Adipocyte (in vitro differentiated cells): Measurements from ENCODE around the gene SORL1-AS1.

Experiments
- DNase-seq: peaks from one replicate; pipeline ENCODE4 v3.0.0-alpha.2; 2015; ENCODE audit warnings: low read depth
- H3K27me3 ChIP-seq: replicated peaks from 2 replicates; pipeline ENCODE4 v1.7.0; 2013; ENCODE audit warnings: mild to moderate bottlenecking, low read length, moderate library complexity; ENCODE audit not compliant: control insufficient read depth, insufficient read depth
- H3K36me3 ChIP-seq: 2 replicates; pipeline ENCODE4 v1.7.0; 2013; ENCODE audit warnings: low read length, mild to moderate bottlenecking, moderate library complexity; ENCODE audit not compliant: control insufficient read depth, insufficient read depth, severe bottlenecking
- H3K4me1 ChIP-seq: 2 replicates; pipeline ENCODE4 v1.7.0; 2013; ENCODE audit warnings: mild to moderate bottlenecking, low read length, moderate library complexity; ENCODE audit not compliant: control insufficient read depth, insufficient read depth
- H3K4me3 ChIP-seq: 2 replicates; pipeline ENCODE4 v1.7.0; 2013; ENCODE audit warnings: mild to moderate bottlenecking, low read length, moderate library complexity
- H3K9ac ChIP-seq: 2 replicates; pipeline ENCODE4 v1.7.0; 2013; ENCODE audit warnings: mild to moderate bottlenecking, low read length, moderate library complexity
- H3K9me3 ChIP-seq: 2 replicates; pipeline ENCODE4 v1.7.0; 2013; ENCODE audit warnings: mild to moderate bottlenecking, low read length, moderate library complexity; ENCODE audit not compliant: control insufficient read depth

The SORL1-AS1 gene

DNA sequence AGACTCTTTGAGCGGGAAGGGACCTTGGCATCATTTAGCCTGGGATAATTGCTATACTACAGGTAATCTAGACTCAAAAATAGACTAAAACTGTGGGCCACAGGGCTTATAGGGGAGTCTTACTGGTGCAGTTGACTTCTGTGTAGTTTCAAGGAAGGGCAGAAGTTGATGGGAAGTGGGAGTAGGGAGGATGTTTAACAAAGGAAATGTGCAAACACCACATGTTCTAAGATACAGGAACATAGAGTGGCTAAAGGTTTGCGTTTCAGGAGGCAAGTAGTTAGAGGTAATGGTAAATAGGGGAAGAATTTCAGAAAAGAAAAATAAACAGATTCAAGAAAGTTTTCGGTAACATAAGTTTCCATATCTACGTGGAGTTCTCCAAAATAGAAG lies 15.1 kb downstream of the SORL1-AS1 start:
- Histone ChIP-seq H3K9me3 (no peaks in the 10 kb centered on the region), H3K4me3 (no peak overlapping the region), H3K27me3 (peaks cover 31% of the 10 kb centered on the region), H3K4me1 (peaks cover 19% of the 10 kb centered on the region), H3K36me3 (no peaks in the 10 kb centered on the region), H3K9ac (no peak overlapping the region)
- DNase-seq: no peak

- H3K9ac ChIP-seq: no peak overlapping the region
- no peaks in the 10 kb centered on the region for H3K9me3 ChIP-seq
- H3K4me3 ChIP-seq: no peak overlapping the region
- H3K36me3 ChIP-seq: no peaks in the 10 kb centered on the region
- H3K4me1 ChIP-seq: peaks cover 19% of the 10 kb centered on the region
- H3K27me3 ChIP-seq: peaks cover 31% of the 10 kb centered on the region
- DNase-seq: peak; percentile 10
Measured at GRCh38 chr11:121437018-121437685, 15.6 kb downstream of the SORL1-AS1 start.

DNA sequence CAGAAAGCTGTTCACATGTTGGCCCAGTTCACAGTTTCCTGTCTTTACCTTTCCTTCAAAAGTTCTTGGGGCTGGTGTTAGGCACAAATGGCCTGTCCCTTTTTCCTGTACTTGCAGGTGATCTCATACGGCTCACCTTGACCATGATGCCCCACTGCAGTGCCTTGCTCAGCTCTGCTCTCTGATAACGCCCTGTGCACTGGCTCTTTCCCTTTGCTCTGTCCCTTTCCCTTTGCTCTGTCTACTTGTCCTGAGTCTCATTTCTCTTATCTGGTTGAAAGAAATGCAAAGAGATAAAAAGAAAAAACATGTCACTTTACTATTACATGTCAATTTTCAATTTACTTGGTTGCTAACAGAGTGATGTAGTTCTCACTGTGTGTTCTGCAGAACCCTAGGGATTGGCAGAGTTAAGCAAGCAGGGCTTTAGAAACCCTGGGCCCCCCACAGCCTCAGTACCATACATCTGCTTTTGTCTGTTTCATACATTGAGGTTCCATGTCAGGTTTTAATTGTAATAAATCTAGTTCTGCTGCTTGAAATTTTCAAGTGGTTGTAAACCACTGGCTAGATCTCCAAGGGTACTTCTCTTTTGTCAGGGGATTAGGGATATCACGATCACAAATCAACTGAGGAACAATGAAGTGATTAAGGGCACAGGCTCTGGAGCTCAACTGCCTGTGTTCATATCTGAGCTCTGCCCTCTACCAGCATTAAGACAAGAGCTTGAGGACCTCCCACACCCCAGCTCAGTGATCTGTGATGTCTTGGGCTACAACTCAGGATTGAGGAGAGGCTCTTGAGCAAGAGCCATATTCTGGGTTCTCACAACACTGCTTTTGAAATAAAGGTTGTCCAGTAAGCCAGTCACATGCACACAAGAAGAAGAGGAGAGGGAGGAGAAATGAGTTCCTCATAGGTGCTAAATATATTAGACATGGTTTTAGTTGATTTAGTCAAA lies 16.9 kb downstream of the SORL1-AS1 start:
- H3K27me3 ChIP-seq: peaks cover 35% of the 10 kb centered on the region
- no peak overlapping the region for H3K4me3 ChIP-seq
- no peak for DNase-seq
- no peak overlapping the region for H3K9ac ChIP-seq
- peaks cover 19% of the 10 kb centered on the region for H3K4me1 ChIP-seq
- no peaks in the 10 kb centered on the region for H3K36me3 ChIP-seq
- H3K9me3 ChIP-seq: no peaks in the 10 kb centered on the region

DNA sequence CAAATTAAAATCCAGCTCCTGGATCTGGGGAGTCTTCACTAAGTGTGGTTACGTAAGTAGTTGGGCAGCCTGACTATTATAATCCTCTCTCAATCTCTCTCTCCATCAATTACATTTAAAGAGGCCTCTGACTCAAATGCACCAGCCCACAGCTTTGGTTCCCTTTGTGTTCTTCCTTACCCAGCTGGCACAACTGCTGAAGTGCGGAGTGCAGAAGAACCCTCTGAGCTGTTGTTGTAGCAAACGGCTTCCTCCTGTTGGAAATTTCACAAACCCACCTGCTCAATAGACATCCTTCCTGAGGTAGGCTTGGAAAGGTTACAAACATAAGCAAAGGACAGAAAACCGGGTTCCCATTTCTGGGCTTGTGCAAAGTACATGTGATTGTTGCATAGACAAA lies 17.6 kb downstream of the SORL1-AS1 start:
- no peaks in the 10 kb centered on the region for H3K9me3 ChIP-seq
- H3K9ac ChIP-seq: no peak overlapping the region
- H3K36me3 ChIP-seq: no peaks in the 10 kb centered on the region
- peaks cover 19% of the 10 kb centered on the region for H3K4me1 ChIP-seq
- H3K4me3 ChIP-seq: no peak overlapping the region
- peaks cover 42% of the 10 kb centered on the region for H3K27me3 ChIP-seq
- DNase-seq: no peak

- Histone ChIP-seq H3K36me3 (no peaks in the 10 kb centered on the region), H3K9ac (no peak overlapping the region), H3K9me3 (no peaks in the 10 kb centered on the region), H3K27me3 (peaks cover 59% of the 10 kb centered on the region), H3K4me3 (no peak overlapping the region), H3K4me1 (peaks cover 2% of the 10 kb centered on the region)
- no peak for DNase-seq
Measured at GRCh38 chr11:121431820-121432526, 20.8 kb downstream of the SORL1-AS1 start.

- no peaks in the 10 kb centered on the region for H3K4me1 ChIP-seq
- DNase-seq: no peak
- peaks cover 69% of the 10 kb centered on the region for H3K27me3 ChIP-seq
- H3K36me3 ChIP-seq: no peaks in the 10 kb centered on the region
- no peak overlapping the region for H3K9ac ChIP-seq
- H3K4me3 ChIP-seq: no peak overlapping the region
- no peaks in the 10 kb centered on the region for H3K9me3 ChIP-seq
Measured at GRCh38 chr11:121429556-121429955, 23.2 kb downstream of the SORL1-AS1 start.

DNA sequence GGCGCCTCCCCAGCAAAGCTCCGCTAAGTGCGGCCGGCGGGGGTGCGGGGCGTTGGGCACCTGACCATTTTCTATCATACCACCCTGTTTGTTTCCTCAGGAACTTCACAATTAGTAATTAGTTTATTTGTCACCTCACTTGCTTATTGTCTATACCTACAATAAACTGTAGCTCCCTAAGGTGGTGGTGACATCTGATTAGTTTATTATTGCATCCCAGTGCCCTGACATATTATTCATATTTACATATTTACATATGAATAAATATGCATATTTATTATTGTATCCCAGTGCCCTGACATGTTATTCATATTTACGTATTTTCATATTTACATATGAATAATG lies 25.4 kb downstream of the SORL1-AS1 start:
- H3K9ac ChIP-seq: no peak overlapping the region
- peaks cover 67% of the 10 kb centered on the region for H3K27me3 ChIP-seq
- peak overlapping the region; percentile 65 for H3K4me3 ChIP-seq
- H3K36me3 ChIP-seq: no peaks in the 10 kb centered on the region
- no peak for DNase-seq
- H3K9me3 ChIP-seq: no peaks in the 10 kb centered on the region
- H3K4me1 ChIP-seq: no peaks in the 10 kb centered on the region

- Histone ChIP-seq H3K36me3 (no peaks in the 10 kb centered on the region), H3K27me3 (peaks cover 72% of the 10 kb centered on the region), H3K4me3 (peak overlapping the region; percentile 65), H3K9me3 (no peaks in the 10 kb centered on the region), H3K9ac (no peak overlapping the region), H3K4me1 (no peaks in the 10 kb centered on the region)
- no peak for DNase-seq
Measured at GRCh38 chr11:121426476-121427399, 26.0 kb downstream of the SORL1-AS1 start.

DNA sequence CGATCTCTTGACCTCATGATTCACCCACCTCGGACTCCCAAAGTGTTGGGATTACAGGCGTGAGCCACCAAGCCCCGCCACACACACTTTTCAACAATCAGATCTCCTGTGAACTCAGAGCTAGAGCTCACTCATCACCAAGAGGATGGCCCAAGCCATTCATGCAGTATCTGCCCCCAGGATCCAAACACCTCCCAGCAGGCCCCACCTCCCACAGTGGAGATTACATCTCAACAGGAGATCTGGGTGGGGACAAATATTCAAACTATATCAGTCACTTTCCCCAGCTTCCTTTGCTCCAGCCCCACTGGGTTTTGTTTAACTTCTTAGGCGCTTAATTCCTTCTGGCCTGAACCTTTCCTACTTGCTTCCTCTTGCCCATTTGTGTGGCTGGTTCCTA lies 26.9 kb downstream of the SORL1-AS1 start:
- Histone ChIP-seq H3K4me3 (no peak overlapping the region), H3K9me3 (no peaks in the 10 kb centered on the region), H3K36me3 (no peaks in the 10 kb centered on the region), H3K9ac (no peak overlapping the region), H3K27me3 (peaks cover 71% of the 10 kb centered on the region), H3K4me1 (no peaks in the 10 kb centered on the region)
- DNase-seq: no peak

DNA sequence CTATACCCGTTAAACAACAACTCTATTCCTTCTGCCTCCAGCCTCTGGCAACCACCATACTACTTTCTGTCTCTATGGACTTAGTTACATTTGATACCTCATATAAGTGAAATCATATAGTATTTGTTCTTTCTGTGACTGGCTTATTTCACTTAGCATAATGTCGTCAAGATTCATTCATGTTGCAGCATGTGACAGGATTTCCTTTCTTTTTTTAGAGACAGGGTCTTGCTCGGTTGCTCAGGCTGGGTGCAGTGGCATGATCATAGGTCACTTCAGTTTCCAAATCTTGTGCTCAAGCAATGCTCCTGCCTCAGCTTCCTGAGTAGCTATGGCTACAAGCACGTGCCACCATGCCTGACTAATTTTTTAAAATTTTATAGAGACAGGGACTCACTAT lies 30.1 kb downstream of the SORL1-AS1 start:
- Histone ChIP-seq H3K27me3 (peaks cover 52% of the 10 kb centered on the region), H3K36me3 (no peaks in the 10 kb centered on the region), H3K4me1 (peaks cover 4% of the 10 kb centered on the region), H3K4me3 (no peak overlapping the region), H3K9ac (no peak overlapping the region), H3K9me3 (no peaks in the 10 kb centered on the region)
- DNase-seq: no peak
